Right atrium auricular region (tissue), 2 donors: Measurements from ENCODE around the gene PRDM16. TPM values are rescaled to one million over a fixed set of nuclear protein-coding genes. Genes with fewer than 3 reads are reported as not detected.
"Not testable (repeated sequence)": the region's sequence is repeated elsewhere in the genome, so short reads cannot be mapped to it uniquely, and the experiment has no call there.

Experiments
- DNase-seq: peaks from one replicate; pipeline ENCODE4 v3.0.0-alpha.2; 2019; ENCODE audit warnings: low spot score
- H3K27ac ChIP-seq, 2 donors: fragments of 200-600 bp; sonication (generic); 1 replicate in 1 of 2; 2 replicates in 1 of 2; pipeline ENCODE4 v1.5.1; 2016 to 2019
- H3K27me3 ChIP-seq, 2 donors: fragments of 200-600 bp; sonication (generic); one replicate each; pipeline versions ENCODE4 v1.5.1 to v1.6.0; 2017 to 2019
- H3K36me3 ChIP-seq: fragments of 200-600 bp; sonication (generic); one replicate; pipeline ENCODE4 v1.5.1; 2016
- H3K4me1 ChIP-seq, 2 donors: fragments of 200-600 bp; sonication (generic); one replicate each; pipeline versions ENCODE4 v1.5.1 to v1.6.0; 2017 to 2019
- H3K4me3 ChIP-seq, 2 donors: fragments of 200-600 bp; sonication (generic); 1 replicate in 1 of 2; 2 replicates in 1 of 2; pipeline ENCODE4 v1.5.1; 2017 to 2019; ENCODE audit warnings: mild to moderate bottlenecking in 1 of 2, moderate library complexity in 1 of 2
- H3K9me3 ChIP-seq, 2 donors: fragments of 200-600 bp; sonication (generic); one replicate each; pipeline ENCODE4 v1.5.1; 2019
- CTCF ChIP-seq, 2 donors: fragments of 200-600 bp; sonication (generic); IDR thresholded peaks; one replicate each; pipeline ENCODE4 v1.5.1; 2019; ENCODE audit warnings: antibody characterized with exemption in 2 of 2
- total RNA-seq, 2 donors: library from RNA; depleted of rRNA; stranded (reverse); fragments of >200 nt; gene quantifications; one replicate each; pipeline ENCODE4 v1.1.0, GENCODE V29; 2016

The PRDM16 gene
- total RNA-seq, 2 donors from 2014 or later = 0.22 to 3.3 TPM

DNA sequence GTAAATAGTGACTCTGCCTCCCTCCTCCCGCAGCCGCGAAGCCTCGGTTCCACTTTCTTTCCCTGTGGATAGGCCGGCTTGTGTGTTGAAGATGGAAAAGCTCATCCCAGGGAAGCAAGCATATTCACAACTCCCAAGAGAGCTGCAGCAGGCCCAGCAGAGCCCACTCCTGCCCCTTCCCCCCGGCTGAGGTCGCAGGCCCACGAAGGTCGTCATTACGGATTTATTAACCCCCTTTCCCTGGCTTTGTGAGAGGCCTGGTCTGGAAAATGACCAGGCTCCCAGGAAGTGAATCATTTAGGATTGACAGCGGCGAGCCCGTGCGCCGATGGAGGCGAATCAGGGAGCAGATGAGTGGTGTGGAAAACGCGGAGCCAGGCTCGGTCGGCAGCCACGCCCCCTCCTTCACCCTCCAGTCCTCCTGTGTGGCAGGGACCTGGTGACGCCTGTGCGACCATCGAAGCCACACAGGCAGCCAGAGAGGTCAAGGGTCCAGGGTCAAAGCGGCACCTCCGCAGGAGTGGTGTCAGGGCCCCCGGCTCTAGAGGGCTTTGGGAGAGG is 93.4 kb downstream of the PRDM16 start:
- H3K9me3 ChIP-seq = no peaks in the 10 kb centered on the region
- no peaks in the 10 kb centered on the region for H3K4me1 ChIP-seq
- no peaks in the 10 kb centered on the region for H3K27me3 ChIP-seq
- no peak overlapping the region for H3K27ac ChIP-seq
- TF ChIP-seq CTCF (IDR thresholded peaks at IDR 0.05) = no peak
- no peaks in the 10 kb centered on the region for H3K36me3 ChIP-seq
- no peak overlapping the region for H3K4me3 ChIP-seq
- DNase-seq = no peak

- no peak for TF ChIP-seq CTCF (IDR thresholded peaks at IDR 0.05)
- no peaks in the 10 kb centered on the region for H3K36me3 ChIP-seq
- no peak overlapping the region for H3K4me3 ChIP-seq
- no peaks in the 10 kb centered on the region for H3K27me3 ChIP-seq
- DNase-seq = no peak
- H3K4me1 ChIP-seq = no peaks in the 10 kb centered on the region
- no peak overlapping the region for H3K27ac ChIP-seq
- no peaks in the 10 kb centered on the region for H3K9me3 ChIP-seq
Observed at GRCh38 chr1:3163356-3163755, 94.4 kb downstream of the PRDM16 start.

- DNase-seq = no peak
- Histone ChIP-seq H3K27ac (no peak overlapping the region), H3K4me1 (no peaks in the 10 kb centered on the region), H3K36me3 (no peaks in the 10 kb centered on the region), H3K4me3 (no peak overlapping the region), H3K27me3 (no peaks in the 10 kb centered on the region), H3K9me3 (no peaks in the 10 kb centered on the region)
- TF ChIP-seq CTCF (IDR thresholded peaks at IDR 0.05) = no peak
Observed at GRCh38 chr1:3164671-3165070, 95.7 kb downstream of the PRDM16 start.

DNA sequence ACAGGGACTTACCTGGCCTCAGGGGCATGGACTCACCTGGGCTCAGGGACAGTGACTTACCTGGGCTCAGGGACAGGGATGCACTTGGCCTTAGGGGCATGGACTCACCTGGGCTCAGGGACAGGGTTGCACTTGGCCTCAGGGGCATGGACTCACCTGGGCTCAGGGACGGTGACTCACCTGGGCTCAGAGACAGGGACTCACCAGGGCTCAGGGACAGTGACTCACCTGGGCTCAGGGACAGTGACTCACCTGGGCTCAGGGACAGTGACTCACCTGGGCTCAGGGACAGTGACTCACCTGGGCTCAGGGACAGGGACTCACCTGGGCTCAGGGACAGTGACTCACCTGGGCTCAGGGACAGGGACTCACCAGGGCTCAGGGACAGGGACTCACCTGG is 96.2 kb downstream of the PRDM16 start:
- H3K36me3 ChIP-seq, H3K27me3 ChIP-seq, H3K27ac ChIP-seq, DNase-seq, H3K4me3 ChIP-seq, H3K4me1 ChIP-seq, H3K9me3 ChIP-seq: not testable (repeated sequence)

GRCh38 chr1:3166206-3166918 is 97.4 kb downstream of the PRDM16 start:
- Histone ChIP-seq H3K36me3 (no peaks in the 10 kb centered on the region), H3K4me1 (peaks cover 0 to 15% of the 10 kb centered on the region in 2 donors), H3K27me3 (no peaks in the 10 kb centered on the region), H3K4me3 (no peak overlapping the region), H3K9me3 (no peaks in the 10 kb centered on the region), H3K27ac (no peak overlapping the region)
- no peak for DNase-seq
- TF ChIP-seq CTCF (IDR thresholded peaks at IDR 0.05) = no peak

DNA sequence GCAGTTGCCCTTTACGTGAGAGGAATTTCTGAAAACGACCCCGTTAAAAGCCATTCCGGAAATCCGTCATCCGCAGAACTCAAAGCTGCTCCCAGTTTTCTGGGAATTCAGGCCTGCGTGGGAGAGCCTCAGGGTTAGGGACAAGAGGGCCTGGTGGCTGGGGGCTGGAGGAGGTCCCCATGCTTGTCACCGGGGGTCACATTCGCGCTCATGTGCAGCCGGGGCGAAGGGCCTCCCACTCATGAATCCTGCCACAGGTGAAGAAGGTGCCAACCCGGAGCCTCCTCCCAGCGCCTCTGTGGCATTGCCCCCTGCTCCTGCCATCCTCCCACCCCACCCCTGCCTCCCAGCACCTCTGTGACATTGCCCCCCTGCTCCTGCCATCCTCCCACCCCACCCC is 98.3 kb downstream of the PRDM16 start:
- Histone ChIP-seq H3K27me3 (no peaks in the 10 kb centered on the region), H3K4me3 (no peak overlapping the region), H3K27ac (no peak overlapping the region), H3K4me1 (peaks cover 0 to 21% of the 10 kb centered on the region in 2 donors), H3K36me3 (no peaks in the 10 kb centered on the region), H3K9me3 (no peaks in the 10 kb centered on the region)
- no peak for TF ChIP-seq CTCF (IDR thresholded peaks at IDR 0.05)
- no peak for DNase-seq
